ENCODE measurements around the gene CD244.

DNA sequence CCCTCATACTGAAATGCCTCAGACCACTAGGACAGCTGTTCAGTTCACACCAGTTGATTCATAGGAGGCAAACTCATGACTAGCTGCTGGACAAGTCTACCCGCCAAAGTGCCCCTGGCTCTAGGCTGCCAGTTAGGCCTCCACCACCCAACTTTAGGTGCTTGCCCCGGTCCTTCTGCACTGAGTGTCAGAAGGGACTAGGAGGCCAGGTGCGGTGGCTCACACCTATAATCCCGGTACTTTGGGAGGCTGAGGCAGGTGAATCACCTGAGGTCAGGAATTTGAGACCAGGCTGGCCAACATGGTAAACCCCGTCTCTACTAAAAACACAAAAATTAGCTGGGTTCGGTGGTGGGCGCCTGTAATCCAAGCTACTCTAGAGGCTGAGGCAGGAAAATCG, 47.8 kb downstream of the CD244 start:
- TF ChIP-seq, protein P1, sequence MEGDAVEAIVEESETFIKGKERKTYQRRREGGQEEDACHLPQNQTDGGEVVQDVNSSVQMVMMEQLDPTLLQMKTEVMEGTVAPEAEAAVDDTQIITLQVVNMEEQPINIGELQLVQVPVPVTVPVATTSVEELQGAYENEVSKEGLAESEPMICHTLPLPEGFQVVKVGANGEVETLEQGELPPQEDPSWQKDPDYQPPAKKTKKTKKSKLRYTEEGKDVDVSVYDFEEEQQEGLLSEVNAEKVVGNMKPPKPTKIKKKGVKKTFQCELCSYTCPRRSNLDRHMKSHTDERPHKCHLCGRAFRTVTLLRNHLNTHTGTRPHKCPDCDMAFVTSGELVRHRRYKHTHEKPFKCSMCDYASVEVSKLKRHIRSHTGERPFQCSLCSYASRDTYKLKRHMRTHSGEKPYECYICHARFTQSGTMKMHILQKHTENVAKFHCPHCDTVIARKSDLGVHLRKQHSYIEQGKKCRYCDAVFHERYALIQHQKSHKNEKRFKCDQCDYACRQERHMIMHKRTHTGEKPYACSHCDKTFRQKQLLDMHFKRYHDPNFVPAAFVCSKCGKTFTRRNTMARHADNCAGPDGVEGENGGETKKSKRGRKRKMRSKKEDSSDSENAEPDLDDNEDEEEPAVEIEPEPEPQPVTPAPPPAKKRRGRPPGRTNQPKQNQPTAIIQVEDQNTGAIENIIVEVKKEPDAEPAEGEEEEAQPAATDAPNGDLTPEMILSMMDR (IDR thresholded peaks at IDR 0.05), result no peak
- TF ChIP-seq POLR2A (IDR thresholded peaks at IDR 0.05), result no peak
